Measurements from ENCODE around the gene KLF16.
A peak's percentile ranks its signal among the peaks of the same experiment; 100 is the strongest.
"Not testable (repeated sequence)": the region's sequence is repeated elsewhere in the genome, so short reads cannot be mapped to it uniquely, and the experiment has no call there.

KLF16 gene

DNA sequence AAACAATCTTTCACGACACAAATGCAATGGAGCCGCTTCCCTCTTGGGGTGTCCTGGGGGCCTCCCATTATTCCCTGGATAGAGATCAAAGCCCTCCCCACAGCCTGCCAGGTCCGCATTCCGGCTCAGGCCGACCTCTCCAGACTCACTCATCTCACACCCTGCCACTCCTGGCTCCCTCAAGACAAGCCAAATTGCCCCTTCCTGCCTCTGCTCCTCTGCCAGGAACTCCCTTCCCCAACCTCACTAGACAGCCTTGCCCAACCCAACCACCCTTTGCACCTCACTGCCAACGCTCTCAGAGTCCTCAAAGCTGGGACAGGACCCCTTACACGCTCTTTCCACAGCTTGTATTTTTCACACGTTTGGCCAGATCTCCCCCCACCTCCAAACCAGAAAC lies 20.4 kb upstream of the KLF16 start:
- DNase-seq, result no peak

DNA sequence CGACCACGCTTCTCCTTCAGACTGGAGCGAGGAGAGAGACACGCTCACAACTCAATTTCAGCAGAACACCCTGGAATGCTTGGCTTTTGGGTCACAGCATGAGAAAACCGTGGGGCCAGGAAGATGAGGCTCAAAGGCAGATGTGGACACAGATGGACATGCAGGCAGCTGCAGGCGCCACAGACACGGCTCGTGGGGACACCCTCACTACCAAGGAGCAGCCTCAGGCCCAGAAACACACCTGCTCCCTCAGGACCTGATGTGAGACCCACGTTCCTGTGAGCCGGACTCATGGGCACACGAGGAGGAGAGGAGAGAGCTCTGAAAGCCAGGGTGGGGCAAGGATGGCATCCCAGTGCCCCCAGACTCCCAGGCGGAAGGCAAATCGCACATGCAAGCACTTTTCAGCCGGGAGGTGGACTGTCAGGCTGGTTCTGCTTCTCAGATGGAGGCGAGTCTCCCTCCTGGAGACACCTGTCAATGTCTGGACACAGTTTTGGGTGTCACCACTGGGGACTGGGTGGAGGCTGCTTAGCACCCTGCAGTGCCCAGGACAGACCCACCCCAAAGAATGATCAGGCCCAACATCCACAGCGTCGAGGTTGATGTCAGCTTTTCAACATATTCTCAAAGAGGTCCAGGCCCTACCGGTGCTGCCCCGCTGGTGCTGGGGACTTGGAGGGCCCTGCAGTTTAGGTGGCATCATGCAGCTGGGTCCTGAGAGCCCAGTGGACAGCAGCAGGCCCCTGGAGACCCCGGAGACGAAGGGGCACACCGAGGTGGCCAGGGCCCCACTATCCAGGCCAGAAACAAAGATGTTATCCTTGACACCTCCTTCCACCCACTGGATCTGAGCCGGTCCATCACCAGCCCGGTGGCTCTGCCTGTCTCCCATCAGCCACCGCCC lies 19.7 kb upstream of the KLF16 start:
- no peak for DNase-seq

DNA sequence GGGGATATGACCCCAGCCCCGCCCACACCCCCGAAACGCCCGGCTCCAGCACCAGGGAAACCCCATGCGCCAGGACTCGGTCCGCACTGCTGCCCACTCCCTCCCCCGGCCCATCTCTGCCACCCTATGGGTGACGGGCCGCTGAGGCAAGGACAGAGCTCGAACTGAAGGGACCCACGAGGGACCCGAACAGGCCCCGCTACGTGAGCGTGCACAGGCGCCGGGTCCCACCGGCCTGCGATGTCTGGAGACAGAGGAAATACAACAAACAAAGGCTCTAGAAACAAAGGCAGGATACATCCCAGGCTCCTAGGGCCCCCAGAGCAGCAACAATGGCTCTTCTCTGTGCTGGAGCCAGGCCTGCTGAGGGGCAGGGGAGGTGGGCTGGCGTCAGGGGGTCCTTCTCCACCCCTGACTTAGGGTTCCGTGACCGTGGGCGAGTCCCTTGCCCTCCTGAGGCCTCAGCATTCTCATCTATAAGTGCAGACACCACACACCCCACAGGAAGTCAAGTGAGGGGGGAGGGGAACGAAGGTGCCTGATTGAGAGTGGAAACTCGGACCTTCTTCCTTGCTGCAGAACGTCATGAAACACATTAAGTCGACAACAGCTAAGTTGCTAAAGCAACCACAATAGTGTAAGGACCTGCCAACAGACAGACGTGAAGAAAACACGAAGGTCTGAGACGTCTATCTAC lies 18.9 kb upstream of the KLF16 start:
- no peak for DNase-seq

DNA sequence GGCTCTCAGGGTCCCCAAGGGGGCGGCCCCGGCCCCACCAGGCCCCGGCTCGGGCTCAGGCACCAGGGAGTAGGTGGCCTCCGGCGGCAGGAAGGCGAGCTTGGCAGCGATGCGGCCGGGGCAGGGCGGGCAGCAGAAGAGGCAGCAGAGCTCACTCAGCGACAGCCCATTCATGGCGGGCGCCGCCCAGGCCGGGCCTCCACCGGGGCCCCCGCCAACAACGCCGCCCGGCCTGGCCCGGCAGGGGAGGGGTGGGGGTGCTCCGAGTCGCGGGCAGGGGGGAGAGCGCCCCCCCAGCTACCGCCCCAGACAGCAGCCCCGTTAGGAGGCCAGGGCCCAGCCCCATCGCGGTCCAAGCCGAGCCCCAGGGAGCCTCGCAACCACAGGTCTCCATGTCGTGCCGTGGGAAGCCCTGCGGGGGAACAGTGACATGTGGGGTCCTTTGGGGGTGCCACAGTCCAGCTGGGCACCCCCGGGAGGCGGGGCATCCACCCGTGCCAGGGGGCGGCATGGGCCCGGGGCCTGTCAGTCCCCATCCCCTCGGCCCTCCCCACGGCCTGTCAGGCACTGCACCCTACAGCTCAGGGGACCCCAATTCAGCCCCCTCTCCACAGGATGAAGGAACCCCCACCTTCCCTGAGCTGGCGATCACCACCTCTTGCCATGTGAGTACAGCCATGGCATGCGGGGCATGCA lies 18.2 kb upstream of the KLF16 start:
- not testable (repeated sequence) for DNase-seq

DNA sequence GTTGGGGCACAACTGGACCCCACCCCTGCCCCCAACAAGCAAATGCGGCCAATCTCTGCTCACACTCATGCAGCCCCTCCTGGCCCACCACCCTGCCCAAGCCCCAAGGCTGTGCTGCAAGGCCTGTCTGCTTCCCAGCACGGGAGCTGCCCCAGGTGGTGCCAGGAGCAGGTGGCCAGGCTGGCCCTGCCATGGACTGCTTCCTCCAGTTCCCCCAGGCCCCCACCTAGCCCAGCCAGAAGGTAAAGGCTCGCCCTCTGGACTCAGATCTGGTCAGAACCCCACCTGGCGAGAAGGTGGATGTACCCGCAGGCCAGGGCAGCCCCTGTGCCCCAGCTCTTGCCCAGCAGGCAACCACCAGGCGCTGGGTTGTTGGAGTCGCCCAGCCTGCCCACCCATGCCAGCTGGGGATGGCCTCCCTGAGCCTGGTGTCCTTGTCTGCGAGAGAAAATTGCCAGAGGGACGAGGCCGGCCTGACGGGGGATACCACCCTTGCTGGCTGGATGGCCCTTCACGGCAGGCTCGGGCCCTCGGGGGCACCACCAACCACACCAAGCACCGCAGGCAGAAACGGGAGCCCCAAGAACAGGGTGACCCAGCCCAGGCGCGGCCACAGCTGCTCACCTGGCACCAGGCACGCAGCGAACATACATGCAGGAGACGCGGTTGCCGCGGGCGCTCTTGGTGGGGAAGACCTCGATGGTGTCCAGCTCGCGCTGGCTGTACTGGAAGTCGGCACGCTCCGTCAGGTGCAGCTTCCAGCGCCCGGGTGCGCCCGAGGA lies 17.4 kb upstream of the KLF16 start:
- no peak for DNase-seq

DNA sequence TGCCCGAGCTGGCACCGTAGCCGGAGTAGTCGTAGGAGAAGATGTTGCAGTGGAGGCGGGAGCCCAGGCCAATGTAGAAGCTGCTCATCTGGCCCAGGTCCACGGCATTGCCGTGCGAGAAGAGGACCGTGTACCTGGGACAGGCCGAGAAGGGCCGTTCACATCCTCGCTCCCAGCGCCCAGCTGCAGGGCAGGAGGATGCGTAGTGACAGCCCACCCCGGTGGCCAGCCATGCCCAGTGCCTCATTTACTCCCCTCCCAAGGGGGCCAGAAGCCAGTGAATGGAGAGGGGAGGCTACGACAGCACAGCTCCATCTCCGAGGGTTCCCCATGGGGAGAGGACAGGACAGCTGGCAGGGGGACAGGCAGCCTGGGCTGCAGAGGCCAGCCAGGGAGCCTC lies 16.6 kb upstream of the KLF16 start:
- not testable (repeated sequence) for DNase-seq

DNA sequence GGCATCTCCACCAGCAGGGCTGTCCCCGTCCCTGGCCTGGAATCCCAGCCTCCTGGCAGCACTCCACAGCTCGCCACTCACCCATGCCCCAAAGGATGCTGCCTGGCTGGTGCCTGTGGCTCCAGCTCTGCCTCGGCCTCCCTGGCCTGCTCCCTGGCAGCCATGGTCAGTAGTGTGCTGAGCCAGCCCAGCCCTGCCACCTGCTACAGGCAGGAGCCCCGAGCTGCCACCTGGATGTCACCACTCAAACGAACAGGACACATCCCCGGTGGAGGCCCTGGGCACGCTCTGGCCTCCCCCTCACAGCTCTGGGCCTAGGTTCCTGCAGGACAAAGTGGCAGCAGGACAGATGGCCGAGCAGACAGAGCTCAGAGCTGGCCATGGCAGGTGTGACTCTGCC lies 15.2 kb upstream of the KLF16 start:
- not testable (repeated sequence) for DNase-seq

DNA sequence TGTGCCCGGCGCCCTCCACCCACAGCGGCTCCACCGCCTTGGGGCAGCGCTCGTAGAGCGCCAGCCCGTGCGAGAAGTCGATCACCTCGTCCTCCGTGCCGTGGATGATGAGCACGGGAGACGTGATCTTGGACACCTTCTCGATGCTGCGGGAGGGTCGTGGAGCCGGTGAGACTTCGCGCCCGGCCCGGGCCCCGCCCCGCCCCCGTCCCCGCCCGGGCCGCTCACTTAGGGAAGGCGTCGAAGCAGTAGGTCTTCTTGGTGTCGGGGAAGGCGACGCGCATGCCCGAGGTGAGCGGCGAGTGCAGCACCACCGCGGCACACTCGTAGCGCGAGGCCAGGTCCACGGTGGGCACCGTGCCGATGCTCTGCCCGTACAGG lies 13.9 kb upstream of the KLF16 start:
- not testable (repeated sequence) for DNase-seq

DNA sequence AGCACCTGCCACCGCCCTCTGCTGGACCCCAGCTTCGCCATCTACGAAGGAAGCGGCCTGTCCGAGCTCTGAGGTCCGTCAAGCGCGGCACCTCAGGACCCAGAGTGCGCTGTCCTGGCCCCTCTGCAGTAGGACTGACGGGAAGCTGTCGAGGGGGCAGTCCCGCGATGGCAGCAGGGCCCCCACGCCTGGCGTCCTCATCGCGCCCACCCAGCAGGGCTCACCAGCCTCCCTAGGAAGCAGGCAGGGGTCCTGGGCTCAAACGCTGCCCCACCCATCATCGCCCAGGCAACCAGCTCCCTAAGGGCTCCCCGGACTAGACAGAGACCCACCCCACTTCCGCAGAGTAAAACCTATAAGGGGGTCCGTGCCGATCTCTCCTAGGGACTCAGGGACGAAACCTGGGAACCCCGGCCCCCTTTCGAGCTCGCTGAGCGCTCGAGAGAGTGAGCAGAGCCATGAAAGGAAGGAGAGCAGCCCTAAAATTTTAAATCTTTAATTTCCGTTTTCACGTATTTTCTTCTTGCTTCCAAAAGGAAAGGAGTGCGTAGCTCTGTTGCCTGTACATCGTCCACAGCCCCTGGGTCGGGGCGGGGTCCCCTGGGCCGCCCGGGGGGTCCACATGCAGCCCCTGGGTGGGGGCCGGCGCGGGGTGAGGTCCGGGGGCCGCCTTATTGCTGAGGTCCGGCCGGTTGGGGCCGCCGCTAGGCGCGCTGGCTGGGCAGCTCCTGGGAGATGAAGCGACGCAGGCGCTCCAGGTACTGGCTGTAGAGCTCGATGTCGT lies 13.3 kb upstream of the KLF16 start:
- not testable (repeated sequence) for DNase-seq

DNA sequence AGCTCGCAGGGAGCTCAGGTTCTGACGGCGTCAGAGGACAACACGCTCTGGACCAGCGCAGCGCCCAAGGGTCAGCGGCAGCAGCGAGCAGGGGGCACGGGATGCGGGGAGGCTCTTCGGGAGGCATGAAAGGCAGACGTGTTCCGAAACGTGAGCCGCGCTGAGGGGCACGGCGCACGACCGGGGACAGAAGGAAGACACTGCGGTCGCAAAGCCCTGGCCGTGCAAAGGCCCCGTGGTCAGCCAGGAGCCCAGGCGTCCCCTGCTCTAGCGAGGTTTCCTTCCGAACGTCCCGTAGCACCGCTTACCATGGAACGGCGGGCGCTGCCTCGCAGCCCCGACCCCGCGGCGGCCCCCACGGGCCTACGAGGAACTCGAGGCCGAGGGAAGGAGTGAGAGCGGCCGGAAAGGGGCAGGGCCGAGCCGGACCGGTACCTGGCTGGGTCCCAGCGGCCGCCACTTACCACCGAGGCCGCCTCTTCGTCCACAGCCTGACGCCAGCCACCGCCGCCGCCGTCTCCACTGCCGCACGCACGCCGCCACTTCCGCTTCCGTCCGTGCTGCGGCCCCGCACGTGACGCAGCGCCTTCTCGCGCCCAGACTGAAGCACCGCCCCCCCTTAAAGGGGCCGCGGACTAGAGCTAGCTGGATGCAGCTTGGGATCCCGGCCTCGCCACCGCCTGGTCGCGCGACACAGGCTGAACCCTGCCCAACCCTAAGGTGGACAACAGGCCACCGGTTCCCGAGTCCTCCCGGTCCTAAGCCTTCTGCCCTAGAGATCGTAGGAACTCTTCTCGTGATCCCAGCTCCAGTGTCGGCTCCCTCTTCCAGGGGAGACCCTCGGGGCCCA lies 12.5 kb upstream of the KLF16 start:
- peak; percentile 72 for DNase-seq

DNA sequence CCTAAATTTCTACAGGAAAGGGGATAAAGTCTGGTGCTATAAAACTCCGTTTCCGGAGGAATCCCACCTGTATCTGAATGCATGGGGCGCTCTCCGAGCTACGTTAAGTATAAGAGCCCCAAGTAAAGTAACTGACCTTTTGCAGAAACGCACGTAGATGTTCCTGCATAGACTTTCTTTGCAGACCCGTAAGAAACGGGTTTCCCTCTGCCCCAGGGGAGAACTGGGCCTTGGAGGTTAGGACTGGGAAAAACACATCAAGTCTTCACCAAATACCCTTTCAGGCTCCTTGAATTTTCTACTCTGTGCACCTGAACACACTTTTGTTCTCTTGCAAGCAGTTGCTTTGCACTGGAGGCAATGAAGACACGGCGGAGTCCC lies 11.9 kb upstream of the KLF16 start:
- not testable (repeated sequence) for DNase-seq

DNA sequence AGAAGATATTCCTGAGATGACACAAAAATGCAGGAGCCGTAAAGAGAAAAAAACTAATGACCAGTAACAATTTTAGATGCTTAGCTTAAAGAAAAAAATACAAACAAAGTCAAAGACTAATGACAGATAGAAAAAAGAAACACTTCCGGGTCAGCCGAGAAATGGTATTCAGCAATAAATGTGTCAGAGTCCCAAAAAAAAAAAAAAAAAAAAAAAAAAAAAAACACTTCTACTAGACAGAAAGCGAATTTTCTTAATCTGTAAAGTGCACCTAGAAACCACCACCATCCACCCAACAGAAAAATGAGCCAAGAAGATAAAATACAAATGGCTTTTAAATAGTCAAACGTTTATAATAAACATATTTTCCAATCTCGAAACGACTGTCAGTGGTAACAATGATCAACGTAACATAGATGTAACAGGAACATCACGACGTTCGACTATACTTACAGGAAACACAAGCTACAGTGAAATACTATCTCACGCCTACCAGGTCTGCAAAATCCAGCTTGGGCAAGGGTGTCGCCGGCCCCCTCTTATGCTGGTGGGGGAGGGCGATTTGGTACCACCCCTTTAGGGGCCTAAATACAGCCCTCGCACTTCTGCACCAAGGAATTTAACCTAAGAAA lies 11.3 kb upstream of the KLF16 start:
- DNase-seq, result no peak

DNA sequence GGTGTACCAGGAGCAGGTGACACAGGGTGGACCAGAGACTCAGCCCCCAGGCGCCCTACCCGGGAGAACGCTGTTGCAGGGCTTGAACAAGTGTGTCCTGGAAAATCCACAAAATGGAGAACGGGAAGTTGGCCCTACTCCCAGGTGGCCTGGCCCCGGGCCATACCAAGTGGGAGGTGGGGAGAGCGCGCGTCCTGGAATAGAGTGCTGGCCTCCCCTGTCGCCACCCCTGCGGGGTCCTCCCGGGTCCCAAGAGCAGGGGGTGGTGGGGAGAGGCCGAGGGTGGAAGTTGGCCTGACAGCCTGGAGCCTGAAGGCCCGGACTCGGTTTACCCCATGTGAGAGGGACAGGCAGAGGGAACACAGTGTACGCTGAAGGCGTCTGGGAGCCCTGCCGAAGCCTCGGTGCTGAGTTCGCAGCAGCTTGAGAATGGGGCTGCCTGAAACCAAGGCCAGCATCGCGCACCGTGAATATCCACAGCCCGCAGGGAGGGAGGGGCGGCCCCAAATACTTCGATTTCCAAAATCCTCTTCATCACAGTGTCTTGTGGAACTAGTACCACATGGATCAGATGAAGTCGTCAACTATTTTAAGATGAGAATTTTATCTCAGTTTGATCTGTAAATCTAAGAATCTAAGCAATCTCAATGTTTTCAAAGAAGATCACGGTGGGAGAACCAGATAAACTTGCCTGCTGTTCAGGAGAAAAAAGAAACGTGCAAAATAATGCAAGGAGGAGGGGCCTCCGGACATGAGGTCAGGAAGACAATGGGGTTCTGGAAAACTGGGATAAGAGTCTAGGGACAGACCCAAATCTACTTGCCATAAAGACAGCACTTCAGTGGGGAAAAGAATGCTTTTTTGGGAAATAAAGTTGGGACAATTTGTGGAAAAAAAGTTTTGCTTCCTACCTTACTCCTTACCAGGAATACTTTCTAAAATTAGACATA lies 10.4 kb upstream of the KLF16 start:
- DNase-seq, result no peak

DNA sequence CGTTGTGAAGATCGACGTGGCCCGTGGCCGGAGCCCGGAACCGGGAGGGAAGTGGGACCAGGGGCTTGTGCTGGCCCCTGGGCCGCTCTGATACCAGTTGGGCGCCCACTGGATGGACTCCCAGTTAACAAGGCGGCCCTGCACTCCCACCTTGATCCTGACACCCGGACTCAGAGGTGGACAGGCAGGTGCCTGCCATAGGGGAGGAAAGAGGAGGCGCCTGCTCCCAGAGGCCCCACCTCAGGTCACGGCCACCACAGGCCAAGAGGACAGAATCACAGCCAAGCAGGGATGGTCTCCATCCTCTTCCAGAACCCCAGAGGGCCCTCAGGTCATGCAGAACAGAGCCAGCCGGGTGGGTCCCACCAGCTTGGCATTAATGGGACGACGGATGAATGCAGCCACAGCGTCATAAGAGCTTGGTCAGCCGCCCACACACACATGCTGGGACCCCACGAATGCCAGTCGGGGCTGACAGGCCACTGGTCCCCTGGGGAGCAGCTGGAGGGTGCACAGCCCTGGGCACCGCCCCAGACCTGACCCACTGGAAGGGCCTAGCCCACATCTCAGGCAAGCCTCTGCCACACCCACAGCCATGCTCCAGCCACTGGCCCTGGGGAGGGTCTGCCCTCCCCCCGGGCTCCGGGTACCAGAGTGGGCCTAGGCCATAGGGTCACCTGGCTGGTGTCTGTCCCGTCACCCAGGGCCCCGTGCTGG lies 9.6 kb upstream of the KLF16 start:
- no peak for DNase-seq

DNA sequence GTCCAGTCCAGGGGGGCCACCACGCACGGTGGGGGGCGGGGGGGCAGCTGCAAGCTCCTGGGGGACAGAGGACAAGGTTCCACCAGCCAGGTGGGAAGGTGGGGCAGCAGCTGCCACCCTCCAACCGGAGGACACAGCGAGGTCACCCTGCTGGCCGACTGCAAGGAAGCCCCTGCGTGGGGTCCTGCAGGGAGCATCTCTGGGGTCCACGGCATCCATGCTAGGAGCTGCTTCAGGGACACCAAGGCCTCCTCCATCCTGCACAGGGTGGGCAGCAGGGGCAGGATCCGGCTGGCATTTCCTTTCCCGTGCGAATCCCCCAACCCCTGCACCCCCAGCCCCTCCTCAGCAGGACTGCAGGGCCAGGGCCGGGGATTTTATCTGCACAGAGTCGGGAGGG lies 8.3 kb upstream of the KLF16 start:
- DNase-seq, result no peak

DNA sequence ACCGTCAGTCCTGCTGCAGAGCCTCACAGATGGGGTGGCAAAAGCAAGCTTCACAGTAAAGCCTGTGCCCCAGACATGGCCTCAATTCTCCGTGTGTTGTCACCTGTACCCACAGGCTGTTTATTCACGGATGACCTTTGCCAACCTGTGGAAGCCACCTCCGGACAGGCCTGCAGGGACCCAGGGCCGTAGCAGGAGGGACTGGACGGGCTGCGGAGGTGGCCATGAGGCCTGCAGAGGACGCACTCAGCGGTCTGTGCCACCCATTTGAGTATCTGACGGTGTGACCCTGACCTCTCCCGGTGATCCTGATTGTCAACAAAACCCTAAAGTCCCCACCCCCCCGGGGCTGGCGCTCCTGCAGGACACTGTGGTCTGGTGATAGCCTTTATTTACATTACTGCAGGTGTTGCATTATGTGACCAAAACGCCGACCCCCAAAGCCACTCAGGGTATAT lies 7.8 kb upstream of the KLF16 start:
- DNase-seq, result no peak

DNA sequence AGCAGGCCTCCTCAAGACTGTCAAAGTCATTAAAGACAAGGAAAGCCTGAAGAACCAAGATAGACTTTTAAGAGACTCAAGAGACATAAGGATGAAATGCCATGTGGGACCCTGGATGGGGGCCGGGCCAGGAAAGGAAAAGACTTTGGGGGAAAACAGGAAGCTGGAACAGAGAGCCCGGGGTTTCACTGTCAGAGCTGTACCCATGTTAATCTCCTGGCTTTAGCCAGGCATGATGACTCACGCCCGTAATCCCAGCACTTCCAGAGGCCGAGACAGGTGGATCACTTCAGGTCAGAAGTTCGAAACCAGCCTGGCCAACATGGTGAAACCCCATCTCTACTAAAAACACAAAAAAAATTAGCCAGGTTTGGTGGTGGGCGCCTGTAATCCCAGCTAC lies 5.6 kb upstream of the KLF16 start:
- DNase-seq, result no peak

DNA sequence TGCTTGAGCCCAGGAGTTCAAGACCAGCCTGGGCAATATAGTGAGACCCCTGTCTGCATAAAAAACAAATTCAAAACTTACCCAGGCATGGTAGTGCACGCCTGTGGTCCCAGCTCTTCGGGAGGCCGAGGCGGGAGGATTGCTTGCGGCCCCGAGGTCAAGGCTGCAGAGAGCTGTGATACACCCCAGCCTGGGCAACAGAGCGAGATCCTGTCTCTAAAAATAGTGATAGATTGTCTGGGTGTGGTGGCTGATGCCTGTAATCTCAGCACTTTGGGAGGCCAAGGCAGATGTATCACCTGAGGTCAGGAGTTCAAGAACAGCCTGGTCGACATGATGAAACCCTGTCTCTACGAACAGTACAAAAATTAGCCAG lies 4.0 kb upstream of the KLF16 start:
- no peak for DNase-seq

All from SHP77 treated with DMSO at 0.1 percent for 48 hours (cell line).